HG03520 (cell line): Measurements from ENCODE around the gene ESAM.
A peak's percentile ranks its signal among the peaks of the same experiment; 100 is the strongest.
"Not testable (repeated sequence)": the region's sequence is repeated elsewhere in the genome, so short reads cannot be mapped to it uniquely, and the experiment has no call there.

Source experiments
- ATAC-seq: cut with Tn5 transposase; IDR thresholded peaks from one replicate; pipeline ENCODE4 v1.9.1; 2021; ENCODE audit warnings: mild to moderate bottlenecking, moderate library complexity; ENCODE audit not compliant: unreplicated experiment

Gene ESAM

GRCh38 chr11:124776865-124777645 lies 15.0 kb upstream of the ESAM start:
- ATAC-seq, result no peak

DNA sequence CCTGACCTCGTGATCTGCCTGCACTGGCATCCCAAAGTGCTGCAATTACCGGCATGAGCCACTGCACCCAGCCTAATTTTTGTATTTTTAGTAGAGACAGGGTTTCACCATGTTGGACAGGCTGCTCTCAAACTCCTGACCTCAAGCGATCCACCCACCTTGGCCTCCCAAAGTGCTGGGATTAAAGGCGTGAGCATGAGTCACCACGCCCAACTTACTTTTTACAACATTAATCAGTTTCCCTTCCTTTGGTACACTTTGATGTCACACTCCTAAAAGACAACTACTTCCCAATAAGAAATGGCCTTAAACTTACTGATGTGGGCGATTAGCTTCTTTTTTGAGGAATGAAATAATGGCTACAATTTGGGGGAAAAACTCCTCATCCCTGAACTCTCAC lies 8.9 kb upstream of the ESAM start:
- ATAC-seq, result not testable (repeated sequence)

- no peak for ATAC-seq
Measured at GRCh38 chr11:124769806-124770774, 8.0 kb upstream of the ESAM start.

DNA sequence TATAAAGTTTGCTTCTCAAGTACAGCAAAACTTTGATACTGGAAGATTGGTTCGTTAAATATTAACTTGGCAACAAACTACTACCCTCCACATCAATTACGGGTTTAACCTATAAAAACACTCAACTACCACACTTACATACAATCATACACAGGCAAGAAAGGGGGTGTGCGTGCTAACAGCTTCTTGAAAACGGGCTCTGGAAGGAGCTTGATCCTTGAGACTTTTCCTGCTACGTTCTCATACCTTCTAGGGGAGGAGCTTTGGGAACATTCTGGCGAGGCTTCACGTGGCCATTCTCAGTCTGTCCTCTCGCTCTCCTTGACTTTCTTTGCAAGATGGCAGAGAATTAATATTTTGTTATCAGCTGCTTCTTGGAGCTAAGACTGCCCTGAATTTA lies 6.8 kb upstream of the ESAM start:
- ATAC-seq, result no peak

- no peak for ATAC-seq
Measured at GRCh38 chr11:124766156-124766555, 4.1 kb upstream of the ESAM start.

DNA sequence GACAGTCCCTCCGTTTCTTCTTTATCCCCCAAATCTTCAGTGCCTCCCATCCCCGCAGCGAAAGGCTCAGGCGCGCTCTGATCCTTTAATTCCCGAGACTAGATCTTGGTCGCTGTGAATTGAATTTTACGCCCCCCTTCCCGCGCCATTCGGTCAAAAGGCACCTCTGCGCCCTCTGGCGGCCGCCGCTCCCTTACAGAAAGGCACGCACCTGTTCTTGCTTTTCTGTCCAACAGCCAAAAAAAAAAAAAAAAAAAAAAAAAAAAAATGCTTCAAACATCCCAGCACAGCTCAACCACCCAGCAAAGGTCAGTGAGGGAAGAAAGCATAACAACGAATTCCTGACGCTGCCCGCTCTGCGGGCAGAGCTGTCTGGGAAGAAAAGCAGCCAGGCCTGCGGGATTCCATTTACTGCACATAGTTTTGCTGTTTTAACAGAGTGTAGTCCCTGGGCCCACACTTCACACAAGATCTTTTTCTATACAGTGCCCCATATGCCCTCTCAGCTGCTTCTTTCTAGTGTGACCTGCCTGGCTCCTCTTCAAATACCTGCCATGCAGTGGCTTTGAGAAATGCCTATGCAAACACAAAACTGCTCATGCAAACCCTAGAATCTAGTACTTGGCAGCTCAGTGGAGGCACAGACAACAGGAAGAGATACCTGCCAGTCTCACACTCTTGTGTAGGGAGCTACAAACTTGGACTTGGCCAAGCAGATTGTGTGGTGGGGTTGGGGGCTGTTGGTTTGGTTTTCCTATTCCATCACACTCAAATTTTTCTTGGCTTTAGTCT lies 1.3 kb upstream of the ESAM start:
- ATAC-seq, result no peak

DNA sequence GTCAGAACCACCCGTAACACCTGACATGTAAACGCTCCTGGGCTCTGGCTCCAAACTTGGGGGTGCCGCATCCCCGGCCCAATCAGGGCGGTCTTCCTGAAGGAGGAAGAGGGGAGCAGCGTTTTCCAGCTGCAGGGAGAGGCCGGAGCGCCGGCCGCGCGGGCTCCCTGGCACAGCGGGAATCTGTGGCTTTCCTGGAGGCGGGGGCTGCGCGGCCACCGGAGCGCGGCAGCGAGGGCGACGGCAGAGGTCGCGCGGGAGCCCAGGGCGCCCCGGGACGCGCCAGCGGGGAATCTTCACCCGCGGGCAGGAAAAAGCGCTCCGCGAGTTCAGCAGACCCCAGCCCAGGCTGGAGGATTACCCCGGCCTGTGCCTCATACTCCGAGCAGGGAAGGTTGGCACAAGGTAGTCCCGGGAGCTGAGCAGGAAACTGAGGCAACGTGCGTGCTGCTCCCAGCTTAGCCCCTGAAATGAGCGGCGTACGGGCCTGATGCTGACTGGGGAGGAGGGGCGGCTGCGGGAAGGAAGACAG lies 600 bp upstream of the ESAM start:
- no peak for ATAC-seq

DNA sequence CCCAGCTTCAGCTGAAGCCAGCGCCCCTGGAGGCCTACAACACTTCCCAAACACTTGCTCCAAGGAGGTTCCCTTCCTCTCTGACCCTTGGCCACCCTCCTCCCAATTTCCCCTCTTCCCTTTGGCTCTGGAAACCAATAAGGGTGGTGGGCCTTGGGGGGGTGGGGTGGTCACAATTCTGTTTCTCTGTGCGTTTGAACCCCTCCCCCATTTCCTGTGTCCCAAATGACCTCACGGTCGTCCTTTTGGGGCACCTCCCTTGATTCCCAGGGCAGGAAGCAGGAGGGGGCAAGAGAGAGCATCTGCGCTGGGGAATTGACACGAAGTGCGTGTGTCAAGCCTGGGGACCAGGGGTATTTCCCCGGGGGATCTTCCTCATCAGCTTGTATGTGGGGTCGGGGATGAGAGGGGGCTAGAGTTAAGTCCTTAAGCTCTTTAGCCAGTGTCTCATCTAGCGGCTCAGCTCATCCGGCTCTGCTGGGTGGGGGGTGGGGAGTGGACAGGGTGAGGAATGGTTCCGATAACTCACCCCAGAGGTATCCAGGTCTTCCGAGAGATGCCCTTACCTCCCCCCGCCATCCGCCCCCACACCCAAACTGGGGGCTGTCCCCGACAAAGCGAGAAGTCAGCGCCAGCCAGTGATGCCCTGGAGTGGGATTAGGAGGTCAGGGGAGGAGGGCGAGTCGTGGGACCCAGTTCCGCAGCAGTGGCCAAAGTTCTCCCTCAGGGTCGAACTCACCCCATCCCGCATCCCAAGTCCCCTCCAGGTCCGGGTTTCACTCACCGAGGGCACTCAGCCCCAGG lies 587 bp downstream of the ESAM start:
- ATAC-seq, result no peak

- ATAC-seq, result no peak
Measured at GRCh38 chr11:124760806-124761205, 1.3 kb downstream of the ESAM start.

DNA sequence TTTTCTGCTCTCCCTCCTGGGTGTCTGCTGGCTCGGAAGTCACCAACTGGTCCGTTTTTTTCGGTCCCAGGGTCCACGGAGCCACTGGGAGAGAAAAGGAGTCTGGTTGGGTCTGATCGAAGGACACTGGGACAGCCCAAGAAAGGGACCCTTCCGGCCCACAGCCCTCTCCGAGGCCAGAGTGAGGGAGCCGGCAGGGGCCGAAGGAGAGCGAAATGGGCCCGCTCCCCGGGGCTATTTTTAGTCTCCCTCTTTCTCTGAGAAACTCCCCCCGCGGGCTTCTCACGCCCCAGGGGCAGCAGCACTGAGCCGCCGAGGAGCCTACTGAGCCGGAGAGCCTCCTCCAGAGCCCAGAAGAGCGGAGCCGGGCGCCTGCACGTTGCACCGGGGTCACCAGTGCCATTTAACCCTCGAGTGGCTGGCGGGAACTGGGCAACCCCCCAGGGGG lies 1.9 kb downstream of the ESAM start:
- no peak for ATAC-seq

- ATAC-seq, result no peak
Measured at GRCh38 chr11:124759266-124760204, 2.6 kb downstream of the ESAM start.

DNA sequence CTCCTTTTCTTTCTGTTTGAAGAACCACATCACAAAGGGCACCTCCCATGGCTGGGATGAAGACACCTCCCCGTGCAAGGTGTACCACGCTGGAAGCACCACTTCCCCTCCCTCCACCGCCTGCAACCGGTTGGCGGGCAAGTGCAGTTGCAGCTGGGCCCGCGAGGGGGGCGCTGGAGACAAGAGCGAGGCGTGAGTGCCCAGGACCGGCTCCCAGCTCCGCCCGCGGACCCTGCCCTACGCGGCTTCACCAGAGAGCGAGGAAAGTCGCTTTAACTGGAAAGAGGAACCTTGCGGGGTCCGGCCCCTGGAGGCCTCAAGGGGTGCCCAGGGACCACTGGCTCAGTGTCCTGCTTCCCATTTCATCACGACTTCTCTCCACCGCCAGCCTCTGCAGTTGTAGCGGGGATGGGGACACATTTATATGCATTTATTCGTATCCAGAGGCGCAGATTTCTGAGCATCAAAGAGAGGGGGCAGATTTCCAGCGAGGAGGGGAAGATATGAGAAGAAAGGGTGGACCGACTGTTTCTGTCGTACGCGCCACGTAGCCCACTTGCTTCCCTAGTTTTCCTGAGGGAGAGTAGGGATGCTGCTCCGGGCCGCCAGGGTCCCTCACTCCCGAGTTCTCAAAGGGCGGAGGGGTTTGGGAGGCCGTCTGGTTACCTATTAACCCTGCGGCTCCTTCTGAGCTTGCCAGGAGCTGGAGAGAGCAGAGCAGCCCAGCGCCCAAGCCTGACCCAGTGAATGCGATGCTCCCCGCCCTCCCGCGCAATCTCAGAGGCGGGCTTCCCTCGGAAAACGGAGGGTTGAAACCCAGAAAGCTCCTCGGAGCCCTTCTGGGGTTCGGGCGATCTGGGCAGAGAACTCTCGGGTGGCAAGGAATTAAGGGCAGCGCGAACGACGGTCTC lies 3.5 kb downstream of the ESAM start:
- peak; percentile 40 for ATAC-seq

- no peak for ATAC-seq
Measured at GRCh38 chr11:124757320-124757719, 4.8 kb downstream of the ESAM start.

DNA sequence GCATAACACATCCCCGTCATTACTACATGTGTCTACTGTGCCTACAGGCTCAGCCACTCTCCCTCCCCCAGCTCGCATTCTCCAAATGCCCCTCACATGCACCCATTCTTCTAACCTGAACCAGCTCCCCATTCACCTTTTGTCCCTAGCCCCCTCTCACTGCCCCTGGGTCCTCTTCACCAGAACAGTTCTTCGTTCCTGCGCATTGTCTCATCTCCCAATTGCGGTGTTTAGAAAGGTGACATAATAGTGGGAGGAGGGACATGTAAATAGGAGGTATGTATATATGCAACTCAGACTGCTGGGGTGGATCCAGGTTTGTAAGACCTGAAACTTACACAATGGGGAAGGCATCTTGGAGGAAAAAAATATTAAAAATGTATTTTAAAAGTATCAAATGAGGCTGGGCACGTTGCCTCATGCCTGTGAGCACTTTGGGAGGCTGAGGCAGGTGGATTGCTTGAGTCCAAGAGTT lies 5.3 kb downstream of the ESAM start:
- ATAC-seq, result no peak

DNA sequence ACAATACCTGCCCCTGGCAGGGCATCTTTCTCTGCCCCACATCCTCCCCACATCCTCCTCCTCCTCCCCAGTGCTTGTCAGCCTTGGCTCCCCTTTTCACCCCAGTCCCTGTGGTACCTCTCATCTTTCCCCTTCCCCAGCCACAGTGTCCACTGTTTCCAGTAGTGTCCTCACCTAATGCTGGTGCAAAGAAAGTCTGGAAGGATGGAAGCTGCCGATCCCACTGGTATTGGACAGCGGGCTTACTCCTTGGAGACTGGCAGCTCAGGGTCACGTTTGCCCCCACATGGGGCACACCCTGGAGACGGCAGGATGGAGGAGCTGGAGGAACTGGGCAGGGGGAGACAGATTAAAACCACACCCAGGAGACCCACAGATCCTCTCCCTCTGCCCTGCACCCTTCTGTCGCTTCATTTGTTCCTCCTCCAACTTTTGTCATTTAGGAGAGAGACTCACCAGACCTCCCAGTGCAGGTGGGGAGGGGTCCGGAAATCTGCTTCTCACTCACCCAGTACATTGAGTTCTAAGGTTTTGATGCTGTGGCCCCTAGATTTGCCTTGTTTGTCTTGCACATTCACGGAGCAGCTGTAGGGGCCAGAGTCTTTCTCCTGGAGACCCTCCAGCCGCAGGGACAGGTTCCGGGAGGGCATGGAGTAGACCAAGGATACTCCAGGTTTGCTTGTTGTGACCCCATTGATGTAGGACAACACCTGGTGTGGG lies 5.9 kb downstream of the ESAM start:
- no peak for ATAC-seq

GRCh38 chr11:124754710-124755109 lies 7.4 kb downstream of the ESAM start:
- ATAC-seq, result no peak

GRCh38 chr11:124754309-124754708 lies 7.8 kb downstream of the ESAM start:
- ATAC-seq, result no peak
